ENCODE measurements around the gene DEGS1.

Gene DEGS1

DNA sequence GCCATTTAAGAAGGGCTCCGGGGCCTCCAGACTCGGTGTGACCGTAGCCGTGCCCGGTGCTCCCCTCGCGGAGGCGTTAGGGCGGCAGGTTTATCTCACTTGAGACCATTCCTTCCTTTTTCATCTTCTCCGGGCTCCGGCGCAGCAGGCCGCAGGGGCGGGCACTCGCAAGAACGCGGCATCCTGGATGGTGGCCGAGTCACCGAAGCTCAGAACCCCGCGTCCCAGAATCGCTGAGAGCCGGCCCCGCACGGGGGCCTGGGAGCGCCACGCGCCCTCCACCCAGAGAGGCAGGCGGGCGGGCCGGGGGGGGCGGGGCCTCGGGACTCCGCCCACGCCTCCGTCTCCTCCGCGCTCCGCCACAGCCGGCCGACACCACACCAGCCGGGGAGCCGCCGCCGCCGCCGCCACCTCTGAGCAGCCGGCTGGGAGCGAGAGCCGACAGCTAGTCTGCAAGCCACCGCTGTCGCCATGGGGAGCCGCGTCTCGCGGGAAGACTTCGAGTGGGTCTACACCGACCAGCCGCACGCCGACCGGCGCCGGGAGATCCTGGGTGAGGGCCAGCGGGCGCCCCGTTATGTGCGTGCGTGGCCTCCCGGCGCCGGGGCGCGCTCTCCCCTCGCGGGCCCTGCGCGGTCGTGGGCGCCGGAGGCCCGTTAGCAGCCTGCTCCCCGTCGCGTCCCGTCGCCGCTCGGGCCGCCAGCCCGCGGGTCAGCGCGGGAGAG lies at the start of gene DEGS1:
Gene DEGS1 (plus strand): TSS at position 375 of the 725 bp plus-strand sequence. CDS start 97 bp downstream, at position 472.
- DNase-seq = peak; percentile 24 to 89 (median 75)

DNA sequence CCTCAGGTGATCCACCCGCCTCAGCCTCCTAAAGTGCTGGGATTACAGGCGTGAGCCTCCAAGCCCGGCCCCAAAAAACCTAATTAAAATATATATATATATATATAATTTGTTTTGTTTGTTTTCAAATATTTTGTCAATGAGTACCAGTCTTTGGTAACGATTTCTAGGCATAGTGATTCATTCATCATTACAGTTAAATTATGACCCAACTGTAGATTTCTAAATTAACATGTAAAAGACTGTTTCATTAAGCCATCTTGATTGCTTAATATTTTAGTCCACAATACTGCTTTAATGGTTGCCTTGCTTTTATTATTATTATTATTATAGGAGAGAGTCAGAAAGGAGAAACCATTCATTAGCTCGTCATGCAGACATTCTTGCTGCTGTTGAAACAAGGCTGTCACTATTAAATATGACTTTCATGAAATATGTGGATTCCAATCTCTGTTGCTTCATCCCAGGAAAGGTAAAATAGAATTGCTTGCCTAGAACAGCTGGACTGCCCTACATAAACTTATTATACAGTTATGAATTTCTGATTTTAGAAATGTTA lies 49.2 kb upstream of the DEGS1 start:
- DNase-seq = no peak

DNA sequence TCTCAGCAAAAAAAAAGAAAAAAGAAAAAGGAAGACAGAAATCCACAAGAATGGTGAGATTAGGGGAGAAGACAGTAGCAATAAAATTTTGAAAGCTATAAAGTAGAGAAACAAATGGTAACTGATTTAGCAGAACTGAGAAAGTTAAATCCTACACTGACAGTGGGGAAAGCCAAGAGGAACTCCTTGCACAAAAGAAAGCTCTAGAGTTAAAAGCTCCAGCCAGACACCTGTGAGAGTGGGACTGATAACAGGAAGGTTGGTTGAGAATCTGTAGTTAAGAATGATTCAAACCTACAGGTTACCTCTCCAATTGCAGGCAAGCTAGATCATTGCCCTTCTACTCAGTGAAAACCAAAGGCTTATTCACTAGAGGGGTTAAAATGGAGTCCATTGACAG lies 45.5 kb upstream of the DEGS1 start:
- DNase-seq = no peak

DNA sequence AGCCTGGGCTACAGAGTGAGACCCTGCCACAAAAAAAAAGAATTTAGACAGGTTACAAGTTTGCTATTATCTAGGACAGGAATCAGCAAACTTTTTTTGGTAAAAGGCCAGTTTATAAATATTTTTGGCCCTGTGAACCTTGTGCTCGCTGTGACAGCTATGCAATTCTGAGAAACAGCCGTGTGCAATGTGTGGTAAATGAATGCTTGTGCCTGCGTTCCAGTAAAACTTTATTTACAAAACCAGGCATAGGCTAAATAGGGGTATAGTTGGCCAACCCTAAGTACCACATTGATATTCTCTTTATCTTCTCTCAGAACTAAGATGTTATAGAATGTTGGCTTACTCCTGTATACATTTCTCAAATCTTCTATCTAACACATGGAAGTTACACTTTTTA lies 44.8 kb upstream of the DEGS1 start:
- no peak for DNase-seq

DNA sequence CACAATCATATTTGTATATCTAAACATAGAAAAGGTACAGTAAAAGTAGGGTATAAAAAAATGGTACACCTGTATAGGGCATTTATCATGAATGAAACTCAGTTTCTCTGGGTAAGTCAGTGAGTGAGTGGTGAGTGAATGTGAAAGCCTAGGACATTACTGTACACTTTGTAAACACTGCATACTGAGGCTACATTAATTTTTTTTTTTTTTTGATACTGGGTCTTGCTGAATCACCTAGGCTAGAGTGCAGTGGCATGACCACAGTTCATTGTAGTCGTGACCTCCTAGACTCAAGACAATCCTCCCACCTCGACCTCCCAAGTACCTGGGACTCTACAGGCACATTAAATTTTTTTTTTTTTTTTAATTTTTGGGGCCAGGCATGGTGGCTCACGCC lies 41.3 kb upstream of the DEGS1 start:
- DNase-seq = no peak

DNA sequence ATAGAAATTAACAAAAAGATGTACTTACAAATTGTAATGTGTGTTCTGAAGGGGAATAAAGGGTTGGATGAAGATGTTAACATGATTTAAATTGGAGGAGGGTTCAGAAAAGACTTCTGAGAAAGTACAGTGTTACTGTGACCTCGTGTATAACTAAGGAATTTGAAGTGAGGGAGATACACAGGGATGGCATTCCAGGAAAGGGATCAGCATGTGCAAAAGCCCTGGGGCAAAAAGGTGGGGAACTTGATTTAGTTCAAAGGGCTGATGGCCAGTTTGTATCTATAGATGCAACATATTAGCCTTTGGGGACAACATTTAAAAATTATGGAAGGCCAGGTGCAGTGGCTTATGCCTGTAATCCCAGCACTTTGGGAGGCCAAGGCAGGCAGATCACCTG lies 33.3 kb upstream of the DEGS1 start:
- DNase-seq = no peak

DNA sequence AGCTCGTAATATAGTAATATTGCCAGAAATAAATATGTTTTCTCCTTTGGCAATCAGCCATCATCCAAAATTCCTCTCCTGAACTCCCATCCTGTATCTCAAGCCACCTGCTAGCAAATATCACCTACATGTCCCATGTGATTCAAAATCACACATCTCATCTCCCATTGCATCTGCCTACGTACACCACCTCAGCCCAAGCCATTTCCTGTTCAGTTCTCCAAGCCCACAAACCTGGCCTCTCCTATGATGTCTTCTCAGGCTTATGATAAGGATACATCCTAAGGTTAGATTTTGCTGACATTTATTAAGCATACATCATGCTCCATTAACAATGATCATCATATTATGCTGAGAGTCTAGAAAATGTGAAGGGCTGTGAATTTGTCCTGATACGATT lies 31.9 kb upstream of the DEGS1 start:
- DNase-seq = no peak

DNA sequence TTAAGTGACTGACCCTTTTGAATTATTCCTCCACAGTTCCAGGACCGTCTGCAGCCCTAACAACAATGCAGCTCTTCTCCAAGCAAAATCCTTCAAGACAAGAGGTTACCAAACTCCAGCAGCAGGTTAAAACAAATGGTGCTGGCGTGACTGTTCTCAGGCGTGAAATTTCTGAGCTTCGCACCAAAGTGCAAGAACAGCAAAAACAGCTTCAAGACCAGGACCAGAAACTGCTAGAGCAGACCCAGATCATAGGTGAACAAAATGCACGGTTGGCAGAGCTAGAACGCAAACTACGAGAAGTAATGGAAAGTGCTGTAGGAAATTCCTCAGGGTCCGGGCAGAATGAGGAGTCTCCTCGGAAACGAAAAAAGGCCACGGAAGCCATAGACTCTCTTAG lies 25.7 kb upstream of the DEGS1 start:
- DNase-seq = no peak

DNA sequence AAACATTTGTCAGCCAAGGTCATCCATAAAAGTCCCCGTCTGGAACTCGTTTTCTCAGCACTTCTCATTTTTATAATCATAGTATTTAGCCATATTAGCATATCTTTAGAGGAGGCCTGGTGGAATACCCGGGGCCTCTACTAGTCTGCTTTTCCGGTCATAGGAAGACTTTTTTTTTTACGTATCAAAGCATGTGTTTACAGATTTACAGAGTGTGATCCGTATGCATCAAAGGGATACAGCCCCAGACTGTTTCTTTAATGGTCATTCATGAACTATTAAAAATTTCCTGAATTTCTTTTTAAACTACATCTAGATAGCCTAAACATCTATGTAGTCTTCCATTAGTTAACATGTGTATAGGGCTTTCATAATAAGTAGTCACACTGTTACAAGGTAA lies 23.5 kb upstream of the DEGS1 start:
- DNase-seq = no peak

DNA sequence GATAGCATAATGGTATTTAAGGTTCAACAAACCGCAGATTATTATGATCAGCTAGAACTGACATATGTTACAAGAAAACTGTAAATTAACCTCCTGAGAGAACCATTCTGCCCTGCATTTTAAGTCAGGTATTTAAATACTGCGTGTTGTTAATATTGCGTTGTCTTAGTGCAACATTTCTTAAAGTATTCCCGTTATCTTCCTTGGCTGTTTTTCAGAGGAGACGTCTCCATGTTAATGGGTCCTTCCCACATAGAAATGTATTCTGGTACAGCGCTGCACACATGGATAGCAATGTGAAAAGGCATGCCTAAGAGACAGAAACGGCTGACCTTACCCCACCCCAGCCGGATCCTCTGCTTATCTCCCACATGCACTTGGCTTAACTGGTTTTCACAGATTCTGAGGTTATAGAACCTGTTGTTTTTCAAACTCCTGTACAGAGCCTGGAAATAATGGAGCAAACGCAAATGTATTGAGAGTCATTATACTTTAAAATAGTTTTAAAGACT lies 22.8 kb upstream of the DEGS1 start:
- DNase-seq = no peak

DNA sequence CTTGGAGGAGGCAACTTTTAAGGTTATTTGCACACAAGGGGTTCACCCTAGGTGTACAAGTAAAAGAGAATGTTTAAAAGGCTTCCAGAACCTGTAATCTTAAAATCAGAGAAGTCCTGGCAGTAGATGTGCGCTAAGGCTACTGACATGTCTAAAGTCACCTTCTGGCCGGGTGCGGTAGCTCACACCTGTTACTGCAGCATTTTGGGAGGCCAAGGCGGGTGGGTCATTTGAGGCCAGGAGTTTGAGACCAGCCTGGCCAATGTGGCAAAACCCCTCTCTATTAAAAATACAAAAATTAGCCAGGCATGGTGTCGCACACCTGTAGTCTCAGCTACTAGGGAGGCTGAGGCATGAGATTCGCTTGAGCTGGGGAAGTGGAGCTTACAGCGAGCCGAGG lies 20.3 kb upstream of the DEGS1 start:
- no peak for DNase-seq

DNA sequence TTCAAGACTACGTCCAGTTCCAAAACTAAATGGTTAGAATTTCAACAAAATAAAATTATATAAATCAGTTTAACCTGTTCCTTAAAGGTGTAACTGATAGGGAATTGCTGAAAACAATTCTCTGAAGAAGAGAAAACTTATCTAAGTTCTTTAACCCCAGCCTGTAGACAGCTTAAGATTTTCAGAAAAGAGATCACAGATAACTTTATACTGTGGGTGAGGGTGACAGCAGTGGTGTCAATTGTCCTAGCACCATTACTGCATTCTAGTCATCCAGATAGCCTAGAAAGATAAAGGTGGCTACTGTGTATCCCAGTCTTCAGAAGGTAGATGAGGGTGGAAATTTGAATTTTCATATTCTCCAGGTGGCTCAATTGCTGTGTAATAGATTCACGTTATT lies 19.7 kb upstream of the DEGS1 start:
- DNase-seq = no peak

DNA sequence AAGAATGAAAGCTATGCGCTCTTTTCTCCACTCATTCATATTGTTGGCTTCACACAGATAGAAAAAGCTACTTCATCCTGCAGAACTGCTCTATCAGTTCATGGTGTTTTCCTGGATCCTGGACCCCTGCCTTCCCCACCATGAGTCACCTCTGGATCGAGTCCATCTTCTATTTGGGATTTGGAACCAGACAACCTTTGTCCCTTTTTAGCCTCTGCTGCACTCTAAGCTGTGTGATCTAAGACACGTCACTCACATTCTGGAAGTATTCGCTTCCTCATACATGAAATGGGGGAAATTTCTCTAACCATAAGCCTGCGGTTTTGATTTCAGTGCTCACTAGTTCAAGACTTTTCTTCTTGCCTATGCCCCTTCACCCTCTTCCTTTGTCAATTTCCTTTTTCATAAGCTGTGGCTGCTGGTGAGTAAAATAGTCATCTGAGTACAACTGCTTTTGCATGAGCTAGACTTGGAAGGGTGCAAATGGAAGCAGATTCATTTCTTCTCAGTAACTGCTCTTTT lies 14.1 kb upstream of the DEGS1 start:
- DNase-seq = peak in 2 of 14 donors; percentile 15 to 21

DNA sequence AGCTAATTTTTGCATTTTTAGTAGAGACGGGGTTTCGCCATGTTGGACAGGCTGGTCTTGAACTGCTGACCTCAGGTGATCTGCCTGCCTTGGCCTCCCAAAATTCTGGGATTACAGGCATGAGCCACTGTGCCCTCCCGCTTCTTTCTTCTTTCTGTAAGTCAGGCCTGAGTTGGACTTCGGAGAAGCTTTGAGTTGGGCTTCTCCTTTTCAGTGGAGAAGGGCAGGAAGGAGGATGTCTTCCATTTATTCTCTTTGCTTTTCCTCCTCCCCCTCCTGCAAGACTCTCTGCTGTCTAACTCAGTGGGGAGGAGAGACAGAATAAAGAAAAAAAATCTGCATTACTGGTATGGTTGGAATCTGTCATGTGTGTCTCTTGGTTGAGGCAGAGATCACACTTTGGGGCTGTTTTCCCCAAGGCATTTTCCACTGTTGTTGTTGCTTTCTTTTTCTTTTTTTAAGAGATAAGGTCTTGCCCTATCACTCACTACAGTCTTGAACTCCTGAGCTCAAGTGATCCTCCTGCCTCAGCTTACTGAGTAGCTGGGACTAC lies 13.2 kb upstream of the DEGS1 start:
- no peak for DNase-seq

DNA sequence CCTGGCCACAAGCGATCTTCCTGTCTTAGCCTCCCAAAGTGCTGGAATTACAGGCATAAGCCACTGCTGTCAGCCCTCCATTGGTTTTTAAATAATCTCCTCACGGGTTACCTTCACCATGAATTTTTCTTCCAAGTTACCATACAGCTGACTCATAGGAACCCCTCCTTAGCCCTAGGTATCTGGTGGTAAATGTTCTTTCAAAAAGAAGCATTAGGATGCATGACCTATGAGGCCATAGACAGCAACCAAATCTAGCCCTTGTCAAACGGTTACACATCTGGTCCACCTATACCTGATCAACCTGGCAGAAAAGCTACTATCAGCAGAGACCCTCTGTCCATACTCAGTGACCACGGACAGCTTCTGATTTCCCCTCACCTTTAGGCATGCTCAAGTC lies 12.7 kb upstream of the DEGS1 start:
- no peak for DNase-seq

DNA sequence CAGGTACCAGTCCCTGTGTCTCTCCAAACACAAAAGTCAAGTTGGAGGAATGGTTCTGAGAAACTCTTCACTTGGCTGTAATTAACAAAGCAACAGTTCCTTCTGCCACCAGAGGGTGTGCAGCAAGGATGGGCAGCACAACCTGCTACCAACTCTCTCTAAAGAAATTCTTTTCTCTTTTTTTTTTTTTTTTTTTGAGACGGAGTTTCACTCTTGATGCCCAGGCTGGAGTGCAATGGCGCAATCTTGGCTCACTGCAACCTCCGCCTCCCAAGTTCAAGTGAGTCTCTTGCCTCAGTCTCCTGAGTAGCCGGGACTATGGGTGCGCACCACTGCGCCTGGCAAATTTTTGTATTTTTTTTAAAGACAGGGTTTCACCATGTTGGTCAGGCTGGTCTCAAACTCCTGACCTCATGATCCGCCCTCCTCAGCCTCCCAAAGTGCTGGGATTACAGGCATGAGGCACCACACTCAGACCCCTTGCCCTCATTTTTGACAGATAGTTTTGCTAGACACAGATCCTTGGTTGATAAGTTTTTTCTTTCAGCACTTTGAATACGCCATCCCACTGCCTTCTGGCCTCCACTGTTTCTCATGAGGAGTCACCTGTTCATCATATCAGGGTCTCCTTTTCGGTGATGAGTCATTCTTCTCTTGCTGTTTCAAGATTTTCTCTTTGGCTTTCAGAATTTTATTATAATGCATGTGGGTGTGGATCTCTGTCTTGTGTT lies 12.1 kb upstream of the DEGS1 start:
- no peak for DNase-seq

DNA sequence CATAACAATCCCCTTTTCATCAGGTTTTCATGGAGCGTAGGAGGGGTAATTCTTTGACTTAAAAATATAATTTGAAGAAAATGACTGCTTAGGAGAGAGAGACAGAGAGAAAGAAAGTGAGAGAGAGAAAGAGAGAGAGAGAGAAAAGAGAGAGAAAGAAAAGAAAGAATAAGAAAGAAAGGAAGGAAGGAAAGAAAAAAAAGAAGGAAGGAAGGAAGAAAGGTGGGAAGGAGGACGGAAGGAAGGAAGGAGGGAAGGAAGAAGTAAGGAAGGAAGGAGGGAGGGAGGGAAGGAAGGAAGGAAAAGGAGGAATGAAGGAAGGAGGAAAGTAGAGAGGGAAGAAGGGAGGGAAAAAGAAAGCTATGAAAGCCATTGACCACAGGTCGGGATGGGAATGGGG lies 10.8 kb upstream of the DEGS1 start:
- DNase-seq = no peak

DNA sequence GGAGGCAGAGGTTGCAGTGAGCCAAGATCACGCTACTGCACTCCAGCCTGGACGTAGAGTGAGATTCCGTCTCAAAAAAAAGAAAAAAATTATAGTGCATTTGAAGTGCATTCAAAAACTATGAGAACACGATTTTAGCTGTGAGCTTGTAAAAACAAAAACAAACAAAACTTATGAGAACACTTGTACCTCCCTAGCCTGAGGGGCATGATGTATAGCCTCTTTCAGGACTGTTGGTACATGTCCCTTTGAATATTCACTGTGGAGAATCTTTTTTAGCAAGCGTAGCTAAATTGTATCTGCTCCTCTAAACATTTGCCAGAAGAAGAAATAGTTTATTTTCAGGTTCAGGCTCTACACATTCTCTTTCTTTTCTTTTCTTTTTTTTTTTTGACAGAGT lies 9.5 kb upstream of the DEGS1 start:
- DNase-seq = no peak

DNA sequence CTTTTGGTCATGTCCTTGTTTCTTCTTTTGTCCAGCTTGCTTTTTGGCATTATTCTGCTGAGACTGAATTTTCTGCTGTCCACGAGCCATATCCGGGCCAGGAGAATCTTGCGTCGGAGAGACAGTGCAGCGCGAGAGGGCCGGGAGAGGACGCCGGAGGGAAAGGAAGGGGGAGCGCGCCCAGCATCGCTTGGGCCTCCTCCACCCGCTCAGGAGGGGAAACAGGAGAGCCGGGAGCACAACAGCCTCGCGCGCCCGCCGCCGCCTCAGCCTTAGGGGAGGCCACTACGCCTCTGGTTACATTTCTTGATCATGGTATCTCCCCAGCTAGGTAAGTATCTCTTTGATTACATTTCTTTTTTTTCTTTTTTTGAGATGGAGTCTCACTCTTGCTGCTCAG lies 7.4 kb upstream of the DEGS1 start:
- peak in 3 of 14 donors; percentile 10 to 21 (median 16) for DNase-seq

DNA sequence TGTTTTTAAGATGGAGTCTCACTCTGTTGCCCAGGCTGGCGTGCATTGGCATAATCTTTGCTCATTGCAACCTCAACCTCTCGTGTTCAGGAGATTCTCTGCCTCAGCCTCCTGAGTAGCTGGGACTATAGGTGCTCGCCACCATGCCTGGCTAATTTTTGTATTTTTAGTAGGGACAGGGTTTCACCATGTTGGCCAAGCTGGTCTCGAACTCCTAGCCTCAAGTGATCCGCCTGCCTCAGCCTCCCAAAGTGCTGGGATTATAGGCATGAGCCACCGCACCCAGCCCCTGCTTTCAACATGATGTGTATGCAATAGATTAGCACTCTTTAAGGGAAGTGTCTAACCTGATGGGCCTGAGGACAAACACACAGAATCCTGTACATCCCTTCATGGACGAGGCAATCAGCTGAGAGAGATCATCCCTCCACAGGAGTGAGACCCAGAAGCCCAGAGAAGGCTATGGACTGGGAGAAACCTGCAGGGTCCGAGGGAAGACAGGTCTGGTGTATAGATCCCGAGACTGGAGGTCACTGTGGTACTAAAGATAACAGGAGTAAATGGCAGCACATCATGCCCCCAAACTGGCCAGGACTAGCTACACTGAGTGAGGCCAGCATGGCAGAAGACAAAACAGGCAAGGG lies 5.6 kb upstream of the DEGS1 start:
- DNase-seq = no peak

DNA sequence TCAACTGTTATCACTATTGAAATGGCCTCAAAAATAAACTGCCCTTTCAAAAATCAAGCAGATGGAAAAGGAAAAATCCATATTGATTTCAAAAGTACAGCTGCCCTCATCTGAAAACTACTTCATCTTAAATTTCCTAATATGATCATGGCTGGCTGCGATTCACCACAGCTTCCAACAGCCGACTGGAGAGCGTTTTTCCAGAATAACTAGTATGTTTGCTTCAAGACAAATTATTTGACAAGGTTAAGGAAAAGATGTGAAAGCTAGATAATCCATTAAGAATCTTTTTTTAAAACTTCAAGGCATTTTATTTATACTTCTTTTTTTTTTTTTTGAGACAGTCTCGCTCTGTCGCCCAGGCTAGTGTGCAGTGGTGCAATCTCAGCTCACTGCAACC lies 4.1 kb upstream of the DEGS1 start:
- DNase-seq = no peak

DNA sequence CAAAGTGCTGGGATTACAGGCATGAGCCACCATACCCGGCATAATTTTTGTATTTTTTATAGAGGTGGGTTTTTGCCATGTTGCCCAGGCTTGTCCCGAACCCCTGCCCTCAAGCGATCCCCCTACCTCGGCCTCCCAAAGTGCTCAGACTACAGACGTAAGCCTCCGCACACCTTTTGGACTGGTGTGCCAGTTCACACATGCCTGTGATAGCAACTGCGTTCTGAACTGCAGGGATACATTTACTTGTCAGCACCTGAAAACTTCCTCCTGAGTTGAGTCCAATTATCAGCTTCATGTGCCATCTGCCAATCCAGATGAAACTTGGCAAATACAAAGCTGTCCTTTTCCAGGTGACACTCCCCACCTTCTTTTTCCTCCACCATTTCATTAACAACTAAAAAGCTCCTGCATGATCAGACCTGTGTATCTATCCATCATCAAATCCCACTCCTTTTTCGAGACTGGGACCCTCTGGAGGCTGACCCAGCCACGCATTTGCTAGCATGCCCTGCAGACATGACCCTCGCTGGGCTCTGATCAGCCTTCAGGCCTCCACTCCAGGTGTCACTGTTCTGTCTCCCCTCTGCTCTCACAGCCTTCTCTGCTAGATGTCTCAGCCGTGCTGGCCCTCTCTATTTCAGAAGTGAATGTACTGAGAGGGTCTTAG lies 2.1 kb upstream of the DEGS1 start:
- no peak for DNase-seq

All from C1 segment of cervical spinal cord (tissue), 14 donors.